Measurements from ENCODE around the gene AKAP13. TPM values are rescaled to one million over a fixed set of nuclear protein-coding genes. Genes with fewer than 3 reads are reported as not detected.

AKAP13 gene
- total RNA-seq, 4 donors from 2014 or later: 189 to 405 (median 244) TPM

- Histone ChIP-seq H3K4me1 (peaks cover 67 to 71% of the 10 kb centered on the region in 2 donors), H3K4me3 (replicated peaks in 1 of 3) (no peak overlapping the region), H3K27me3 (no peaks in the 10 kb centered on the region), H3K36me3 (no peaks in the 10 kb centered on the region), H3K9me3 (no peaks in the 10 kb centered on the region), H3K27ac (peak overlapping the region in 2 of 3 donors; percentile 83 to 86)
- intact Hi-C loops (cut with DNase I): no loop called here
- WGBS, 2 donors: 73 to 77% methylated on average over 1 of the region's 1 CpG
- TF ChIP-seq POLR2A (IDR thresholded peaks at IDR 0.05): no peak
- no peak for TF ChIP-seq CTCF (IDR thresholded peaks at IDR 0.05)
- no peak for DNase-seq
Measured at GRCh38 chr15:85545185-85545584, 164.8 kb downstream of the AKAP13 start.

GRCh38 chr15:85545752-85546151 is 165.3 kb downstream of the AKAP13 start:
- no peak for TF ChIP-seq POLR2A (IDR thresholded peaks at IDR 0.05)
- no peak for TF ChIP-seq CTCF (IDR thresholded peaks at IDR 0.05)
- Histone ChIP-seq H3K27ac (peak overlapping the region; percentile 18 to 86 (median 83)), H3K27me3 (no peaks in the 10 kb centered on the region), H3K4me3 (replicated peaks in 1 of 3) (no peak overlapping the region), H3K9me3 (no peaks in the 10 kb centered on the region), H3K36me3 (no peaks in the 10 kb centered on the region), H3K4me1 (peaks cover 69 to 74% of the 10 kb centered on the region in 2 donors)
- no peak for DNase-seq
- intact Hi-C loops (cut with DNase I): no loop called here
- WGBS, 2 donors: 96% methylated on average over 3 of the region's 3 CpGs

- no peaks in the 10 kb centered on the region for H3K27me3 ChIP-seq
- H3K9me3 ChIP-seq: no peaks in the 10 kb centered on the region
- H3K36me3 ChIP-seq: no peaks in the 10 kb centered on the region
- DNase-seq: no peak
- H3K4me1 ChIP-seq: peaks cover 64 to 67% of the 10 kb centered on the region in 2 donors
- intact Hi-C loops (cut with DNase I): no loop called here
- WGBS, 2 donors: 48 to 56% methylated on average over 1 of the region's 1 CpG
- peak overlapping the region in 2 of 3 donors; percentile 35 to 62 for H3K27ac ChIP-seq
- no peak overlapping the region for H3K4me3 ChIP-seq (replicated peaks in 1 of 3)
- TF ChIP-seq CTCF (IDR thresholded peaks at IDR 0.05): no peak
- no peak for TF ChIP-seq POLR2A (IDR thresholded peaks at IDR 0.05)
Measured at GRCh38 chr15:85547386-85547785, 167.0 kb downstream of the AKAP13 start.

DNA sequence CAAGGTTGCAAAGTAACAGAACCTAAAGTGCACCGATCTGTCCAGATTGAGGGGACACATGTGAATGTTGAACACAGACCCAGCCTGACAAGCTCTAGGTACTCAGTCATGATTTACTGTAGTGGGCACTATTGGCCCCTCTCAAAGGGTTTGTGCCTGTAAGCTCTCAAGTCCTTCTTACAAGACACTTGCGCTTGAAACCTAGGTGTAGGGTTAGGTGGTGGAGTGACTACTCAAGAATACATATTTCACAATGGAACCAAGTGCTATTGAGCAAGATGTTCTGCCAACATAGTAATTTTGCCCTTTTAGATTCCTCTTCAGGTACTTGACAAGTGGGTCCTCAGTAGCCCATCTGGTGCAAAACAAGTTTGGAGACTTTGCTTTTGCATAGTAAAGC is 169.9 kb downstream of the AKAP13 start:
- no peaks in the 10 kb centered on the region for H3K27me3 ChIP-seq
- H3K9me3 ChIP-seq: no peaks in the 10 kb centered on the region
- intact Hi-C loops (cut with DNase I): no loop called here
- peaks cover 41 to 44% of the 10 kb centered on the region in 2 donors for H3K4me1 ChIP-seq
- 97 to 100% methylated on average over 2 of the region's 2 CpGs for WGBS, 2 donors
- no peaks in the 10 kb centered on the region for H3K36me3 ChIP-seq
- H3K27ac ChIP-seq: peak overlapping the region in 1 of 3 donors; percentile 8
- no peak for DNase-seq
- no peak overlapping the region for H3K4me3 ChIP-seq (replicated peaks in 1 of 3)
- TF ChIP-seq POLR2A (IDR thresholded peaks at IDR 0.05) (no peak), CTCF (IDR thresholded peaks at IDR 0.05) (no peak)

DNA sequence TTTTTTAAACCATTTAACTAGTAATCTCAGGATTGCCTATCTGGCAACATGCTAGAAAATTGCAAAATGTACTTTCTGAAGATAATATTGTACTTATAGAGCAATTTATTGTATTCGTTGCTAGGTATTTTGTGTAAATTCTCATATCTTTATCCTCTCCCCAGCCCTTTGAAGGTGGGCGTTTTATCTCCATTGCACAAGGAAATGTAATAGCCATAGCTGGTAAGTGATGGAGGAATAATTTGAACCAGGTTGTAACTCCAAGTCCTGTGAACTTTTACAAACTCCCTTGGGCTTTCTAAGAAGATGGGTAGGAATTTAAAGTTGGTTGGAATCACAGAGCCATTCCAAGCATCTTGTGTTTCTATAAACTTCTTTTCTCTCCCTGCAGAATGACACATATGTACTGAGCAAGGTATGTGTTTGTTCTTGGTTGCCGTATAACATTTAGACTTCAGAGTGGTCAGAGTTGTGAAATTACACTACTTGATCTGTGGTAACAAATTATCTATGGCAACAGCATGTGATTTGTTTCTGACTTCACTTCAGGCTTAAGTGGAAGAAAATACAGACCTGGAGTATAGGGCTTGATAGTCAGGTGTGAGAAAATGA is 170.9 kb downstream of the AKAP13 start:
- WGBS, 2 donors: 71 to 75% methylated on average over 3 of the region's 3 CpGs
- no peak for DNase-seq
- H3K27ac ChIP-seq: peak overlapping the region in 2 of 3 donors; percentile 5 to 56

More for the DNA sequence above, 170.9 kb downstream of the AKAP13 start:
- Histone ChIP-seq H3K36me3 (no peaks in the 10 kb centered on the region), H3K9me3 (no peaks in the 10 kb centered on the region), H3K27me3 (no peaks in the 10 kb centered on the region), H3K4me3 (replicated peaks in 1 of 3) (no peak overlapping the region), H3K4me1 (peaks cover 44 to 48% of the 10 kb centered on the region in 2 donors)
- intact Hi-C loops (cut with DNase I): no loop called here
- TF ChIP-seq POLR2A (IDR thresholded peaks at IDR 0.05) (no peak), CTCF (IDR thresholded peaks at IDR 0.05) (no peak)
